HK-2 (cell line): ENCODE measurements around the gene TTC28.
"Not testable (repeated sequence)": the region's sequence is repeated elsewhere in the genome, so short reads cannot be mapped to it uniquely, and the experiment has no call there.

Experiments
- DNase-seq: peaks from one replicate; pipeline ENCODE4 v3.0.0-alpha.2; 2018; ENCODE audit not compliant: unreplicated experiment

TTC28 gene

GRCh38 chr22:28604966-28605761 is 74.5 kb downstream of the TTC28 start:
- DNase-seq = no peak

DNA sequence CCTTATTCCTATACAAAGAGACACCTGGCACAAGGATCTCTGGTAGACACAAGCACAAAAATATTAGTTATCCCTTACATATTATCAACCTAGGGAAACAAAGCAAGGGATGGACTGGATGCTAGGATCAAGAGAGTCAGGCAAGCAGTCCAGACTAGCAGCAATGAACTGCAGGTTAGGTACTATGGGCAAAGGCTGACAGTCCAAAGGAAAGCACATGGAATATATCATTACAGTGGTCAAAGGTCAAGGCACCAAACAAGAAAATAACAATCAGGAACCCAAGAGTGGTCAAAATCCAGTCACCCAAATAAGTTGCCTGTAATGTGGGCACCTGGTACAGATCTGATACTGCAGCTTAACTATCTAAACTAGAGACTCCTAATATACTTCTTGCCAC is 77.7 kb downstream of the TTC28 start:
- DNase-seq = no peak

DNA sequence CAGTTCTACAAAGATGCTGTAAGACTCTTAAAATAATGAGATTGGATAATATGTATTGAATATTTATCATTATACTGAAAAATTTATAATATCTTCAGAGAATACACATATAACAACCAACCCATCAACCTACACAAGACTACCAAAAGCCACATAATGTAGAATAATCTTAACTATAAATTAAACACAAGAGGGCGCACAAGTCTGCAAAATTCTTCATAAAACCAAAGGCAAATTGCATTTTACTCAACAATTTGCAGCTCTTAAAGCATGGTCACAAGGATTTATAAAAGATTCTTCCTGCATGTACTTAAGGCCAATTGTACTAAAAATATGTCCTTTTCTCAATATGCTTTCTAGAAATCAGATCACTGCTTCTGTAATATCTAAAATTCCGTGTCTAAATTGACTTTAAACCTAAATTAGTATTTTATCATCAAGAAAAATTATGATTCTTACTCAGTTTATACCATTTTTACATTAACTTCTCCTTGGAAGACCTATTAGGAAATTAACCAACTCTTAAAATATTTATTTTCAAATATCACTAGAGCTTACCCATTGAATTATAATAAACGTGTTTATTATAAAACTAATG is 79.0 kb downstream of the TTC28 start:
- no peak for DNase-seq

- no peak for DNase-seq
Observed at GRCh38 chr22:28599693-28600092, 79.9 kb downstream of the TTC28 start.

DNA sequence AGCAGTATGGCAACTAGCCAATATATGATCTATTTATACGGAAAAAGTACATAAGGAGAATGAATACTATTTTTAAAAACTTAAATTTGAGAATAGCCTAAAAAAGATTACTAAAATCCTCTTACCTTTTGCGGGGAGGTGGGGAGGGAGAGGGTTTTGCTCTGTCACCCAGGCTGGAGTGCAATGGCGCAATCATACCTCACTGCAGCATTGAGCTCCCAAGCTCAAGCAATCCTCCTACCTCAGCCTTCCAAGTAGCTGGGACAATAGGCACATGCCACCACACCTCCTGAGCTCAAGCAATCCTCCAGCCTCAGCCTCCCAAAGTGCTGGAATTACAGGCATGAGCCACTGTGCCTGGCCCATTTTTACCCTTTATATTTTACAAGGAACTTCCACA is 82.0 kb downstream of the TTC28 start:
- no peak for DNase-seq

- DNase-seq = no peak
Observed at GRCh38 chr22:28594797-28595462, 84.7 kb downstream of the TTC28 start.

GRCh38 chr22:28594076-28594796 is 85.4 kb downstream of the TTC28 start:
- DNase-seq = no peak

GRCh38 chr22:28593299-28593698 is 86.3 kb downstream of the TTC28 start:
- no peak for DNase-seq

GRCh38 chr22:28589102-28589750 is 90.4 kb downstream of the TTC28 start:
- no peak for DNase-seq

- no peak for DNase-seq
Observed at GRCh38 chr22:28585324-28585723, 94.3 kb downstream of the TTC28 start.

GRCh38 chr22:28582806-28583205 is 96.8 kb downstream of the TTC28 start:
- DNase-seq = no peak

DNA sequence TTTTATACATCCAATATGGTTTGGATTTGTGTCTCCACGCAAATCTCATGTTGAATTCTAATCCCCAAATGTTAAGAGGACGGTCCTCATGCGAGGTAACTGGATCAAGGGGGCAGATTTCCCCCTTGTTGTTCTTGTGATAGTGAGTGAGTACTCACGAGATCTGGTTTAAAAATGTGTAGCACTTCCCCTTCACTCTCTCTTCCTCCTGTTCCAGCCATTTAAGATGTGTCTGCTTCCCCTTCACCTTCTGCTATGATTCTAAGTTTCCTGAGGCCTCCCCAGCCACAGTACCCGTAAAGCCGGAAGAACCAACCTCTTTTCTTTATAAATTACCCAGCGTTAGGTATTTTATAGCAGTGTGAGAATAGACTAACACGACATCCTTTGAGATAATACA is 98.6 kb downstream of the TTC28 start:
- DNase-seq = no peak

DNA sequence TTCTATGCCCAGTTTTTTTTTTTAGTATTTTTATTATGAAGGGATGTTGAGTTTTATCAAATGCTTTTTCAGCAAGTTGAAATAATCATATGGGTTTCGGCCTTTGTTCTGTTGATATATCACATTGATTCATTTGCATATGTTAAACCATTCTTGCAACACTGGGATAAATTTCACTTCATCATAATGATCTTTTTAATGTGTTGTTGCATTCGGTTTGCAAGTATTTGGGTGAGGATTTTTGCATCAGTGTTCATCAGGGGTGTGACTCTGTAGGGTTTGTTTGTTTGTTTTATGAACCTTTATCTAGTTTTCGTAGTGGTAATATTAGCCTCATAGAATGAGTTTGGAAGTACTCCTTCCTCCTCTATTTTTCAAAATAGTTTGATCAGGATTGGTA is 103.5 kb downstream of the TTC28 start:
- DNase-seq = no peak

DNA sequence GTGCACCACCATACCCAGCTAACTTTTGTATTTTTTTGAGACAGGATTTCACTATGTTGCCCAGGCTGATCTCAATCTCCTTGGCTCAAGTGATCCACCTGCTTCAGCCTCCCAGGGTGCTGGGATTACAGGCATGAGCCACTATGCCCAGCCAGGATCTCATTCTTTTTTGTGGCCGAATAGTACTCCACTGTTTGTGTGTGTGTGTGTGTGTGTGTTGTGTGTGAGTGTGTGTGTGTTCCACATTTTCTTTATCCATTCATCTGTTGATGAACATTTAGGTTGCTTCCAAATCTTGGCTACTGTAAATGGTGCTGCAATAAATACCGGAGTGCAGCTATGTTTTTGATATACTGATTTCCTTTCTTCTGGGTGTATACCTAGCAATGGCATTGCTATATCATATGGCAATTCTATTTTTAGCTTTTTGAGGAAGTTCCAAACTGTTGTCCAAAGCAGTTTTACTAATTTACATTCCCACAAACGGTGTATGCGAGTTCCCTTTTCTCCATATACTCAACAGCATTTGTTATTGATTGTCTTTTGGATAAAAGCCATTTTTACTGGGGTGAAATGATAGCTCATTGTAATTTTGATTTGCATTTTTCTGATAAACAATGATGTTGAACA is 105.4 kb downstream of the TTC28 start:
- no peak for DNase-seq

DNA sequence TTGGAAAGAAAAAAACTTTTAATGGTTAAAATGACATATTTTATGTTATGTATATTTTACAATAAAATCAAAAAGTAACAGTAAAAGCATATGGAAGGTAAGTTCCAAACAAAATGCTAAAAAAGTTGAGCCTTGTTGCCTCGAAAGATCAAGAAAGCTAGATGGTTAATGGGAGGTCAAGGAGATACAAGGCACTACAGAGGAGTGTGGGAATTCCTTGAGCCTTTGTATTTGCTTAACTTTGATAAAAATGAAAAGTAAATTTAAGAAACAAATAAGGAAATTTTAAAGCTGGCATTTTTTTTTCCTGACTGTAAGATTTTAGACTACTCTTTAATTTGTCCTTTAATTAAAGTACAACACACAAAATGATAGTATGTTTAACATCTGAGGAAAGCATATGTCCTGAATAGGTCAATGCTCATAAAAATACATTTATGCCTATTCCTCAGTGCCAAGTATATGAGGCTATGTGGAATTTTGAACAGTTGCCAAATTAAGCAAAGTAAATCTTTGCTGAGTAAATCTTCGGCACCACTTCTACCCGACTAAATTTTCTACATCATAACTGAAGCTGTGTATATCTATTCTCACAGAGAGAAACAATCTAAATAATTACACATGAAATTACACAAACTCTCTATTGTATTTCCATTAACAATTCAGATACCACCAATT is 108.8 kb downstream of the TTC28 start:
- DNase-seq = no peak

DNA sequence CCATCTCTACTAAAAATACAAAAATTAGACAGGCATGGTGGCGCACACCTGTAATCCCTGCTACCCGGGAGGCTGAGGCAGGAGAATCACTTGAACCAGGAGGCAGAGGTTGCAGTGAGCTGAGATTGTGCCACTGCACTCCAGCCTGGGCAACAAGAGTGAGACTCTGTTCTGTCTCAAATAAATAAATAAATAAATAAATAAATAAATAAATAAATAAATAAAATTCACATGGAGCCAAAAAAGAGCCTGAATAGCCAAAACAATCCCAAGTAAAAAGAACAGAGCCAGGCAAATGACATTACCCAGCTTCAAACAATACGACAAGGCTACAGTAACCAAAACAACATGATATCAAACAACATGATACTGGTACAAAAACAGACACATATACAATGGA is 110.7 kb downstream of the TTC28 start:
- not testable (repeated sequence) for DNase-seq

GRCh38 chr22:28568099-28568498 is 111.5 kb downstream of the TTC28 start:
- no peak for DNase-seq

DNA sequence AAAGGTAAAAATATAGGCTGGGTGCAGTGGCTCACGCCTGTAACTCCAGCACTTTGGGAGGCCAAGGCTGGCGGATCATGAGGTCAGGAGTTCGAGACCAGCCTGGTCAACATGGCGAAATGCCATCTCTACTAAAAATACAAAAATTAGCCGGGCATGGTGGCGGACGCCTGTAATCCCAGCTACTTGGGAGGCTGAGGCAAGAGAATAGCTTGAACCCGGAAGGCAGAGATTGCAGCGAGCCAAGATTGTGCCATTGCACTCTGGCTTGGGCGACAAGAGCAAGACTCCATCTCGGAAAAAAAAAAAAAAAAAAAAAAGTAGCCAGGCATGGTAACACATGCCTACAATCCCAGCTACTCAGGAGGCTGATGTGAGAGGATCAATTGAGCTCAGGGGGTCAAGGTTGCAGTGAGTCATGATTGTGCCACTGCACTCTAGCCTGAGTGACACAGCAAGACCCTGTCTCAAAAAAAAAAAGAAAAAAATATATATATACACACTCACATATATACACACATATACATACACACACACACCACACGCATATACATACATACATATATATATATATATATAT is 112.6 kb downstream of the TTC28 start:
- DNase-seq = not testable (repeated sequence)

GRCh38 chr22:28563636-28564035 is 116.0 kb downstream of the TTC28 start:
- DNase-seq = no peak

DNA sequence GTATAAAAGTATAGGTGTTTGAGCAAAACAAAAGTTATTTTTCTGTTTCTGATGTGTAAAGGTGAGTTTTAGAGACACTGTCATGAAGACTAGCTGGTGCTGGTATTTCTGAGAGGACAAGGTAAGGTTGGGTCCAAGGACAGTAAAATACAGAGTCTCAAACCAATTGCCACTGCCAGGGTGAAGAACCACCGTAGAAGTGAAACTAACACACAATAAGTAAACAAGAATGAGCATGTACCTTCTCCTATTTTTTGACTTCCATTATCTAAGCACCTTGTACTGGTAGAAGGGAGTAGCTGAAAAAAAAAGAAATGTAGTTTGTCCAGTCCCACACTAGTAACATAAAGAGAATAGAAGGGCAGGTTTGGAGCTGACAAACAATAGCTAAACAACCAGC is 117.3 kb downstream of the TTC28 start:
- no peak for DNase-seq

- not testable (repeated sequence) for DNase-seq
Observed at GRCh38 chr22:28560743-28561101, 118.9 kb downstream of the TTC28 start.
